Activated T-helper 1 cell treated with anti-CD3 and anti-CD28 coated beads, Interleukin-2, amount 50 U/mL, for 16 hours (primary cell): ENCODE data around the gene ADAM12.

Experiments
- DNase-seq, 2 donors: peaks; one replicate each; pipeline ENCODE4 v3.0.0-alpha.2; 2020; ENCODE audit warnings: low read depth in 1 of 2, low spot score in 1 of 2

Gene ADAM12

GRCh38 chr10:126155528-126155927 is 232.7 kb downstream of the ADAM12 start:
- no peak for DNase-seq

- no peak for DNase-seq
Observed at GRCh38 chr10:126153711-126154628, 234.3 kb downstream of the ADAM12 start.

- DNase-seq: no peak
Observed at GRCh38 chr10:126147866-126148587, 240.2 kb downstream of the ADAM12 start.

GRCh38 chr10:126146771-126147170 is 241.5 kb downstream of the ADAM12 start:
- DNase-seq: no peak

GRCh38 chr10:126143117-126143516 is 245.2 kb downstream of the ADAM12 start:
- no peak for DNase-seq

GRCh38 chr10:126140746-126141273 is 247.5 kb downstream of the ADAM12 start:
- DNase-seq: no peak

GRCh38 chr10:126137562-126138221 is 250.6 kb downstream of the ADAM12 start:
- DNase-seq: no peak

GRCh38 chr10:126135941-126136595 is 252.2 kb downstream of the ADAM12 start:
- no peak for DNase-seq

- DNase-seq: no peak
Observed at GRCh38 chr10:126135177-126135576, 253.1 kb downstream of the ADAM12 start.

- DNase-seq: no peak
Observed at GRCh38 chr10:126133906-126134656, 254.2 kb downstream of the ADAM12 start.

- DNase-seq: no peak
Observed at GRCh38 chr10:126133082-126133620, 255.1 kb downstream of the ADAM12 start.

GRCh38 chr10:126131341-126131740 is 256.9 kb downstream of the ADAM12 start:
- no peak for DNase-seq

- DNase-seq: no peak
Observed at GRCh38 chr10:126130271-126130710, 258.0 kb downstream of the ADAM12 start.

- no peak for DNase-seq
Observed at GRCh38 chr10:126129026-126129425, 259.3 kb downstream of the ADAM12 start.

- DNase-seq: no peak
Observed at GRCh38 chr10:126128581-126128980, 259.7 kb downstream of the ADAM12 start.

- no peak for DNase-seq
Observed at GRCh38 chr10:126127481-126128029, 260.7 kb downstream of the ADAM12 start.

GRCh38 chr10:126126866-126127265 is 261.4 kb downstream of the ADAM12 start:
- DNase-seq: no peak

GRCh38 chr10:126126023-126126422 is 262.3 kb downstream of the ADAM12 start:
- no peak for DNase-seq

GRCh38 chr10:126124668-126125349 is 263.5 kb downstream of the ADAM12 start:
- DNase-seq: no peak
